Fibroblast of lung (primary cell): Measurements from ENCODE around the gene MYO3B.

Source experiments
- CTCF ChIP-seq, 2 donors: IDR thresholded peaks in 1 of 2; conservative IDR thresholded peaks in 1 of 2; 1 replicate in 1 of 2; 2 replicates in 1 of 2; pipeline ENCODE4 v1.5.1; 2011 to 2012; ENCODE audit warnings: low read length in 2 of 2, control low read depth in 1 of 2, inconsistent platforms in 1 of 2, low read depth in 1 of 2, mild to moderate bottlenecking in 1 of 2
- EZH2 ChIP-seq: IDR thresholded peaks from 2 replicates; pipeline ENCODE4 v1.5.1; 2012; ENCODE audit warnings: low read length, control low read depth, mild to moderate bottlenecking; ENCODE audit errors: missing control alignments

- TF ChIP-seq CTCF (conservative IDR thresholded peaks at IDR 0.05 in 1 of 2, IDR thresholded peaks at IDR 0.05 in 1 of 2; ENCODE audit: low read depth in 1 of 2, low read length in 2 of 2) (no peak), EZH2 (no peak)
These were observed 277.9 kb downstream of the MYO3B start for GRCh38 chr2:170455617-170456426.
